AG20443 (cell line): ENCODE data around the gene RRAGD.
A peak's percentile ranks its signal among the peaks of the same experiment; 100 is the strongest.
"Not testable (repeated sequence)": the region's sequence is repeated elsewhere in the genome, so short reads cannot be mapped to it uniquely, and the experiment has no call there.

Experiments used
- DNase-seq: peaks from one replicate; pipeline ENCODE4 v3.0.0; 2012; ENCODE audit warnings: low spot score, mixed read lengths

The RRAGD gene

GRCh38 chr6:89411145-89412070 lies 665 bp downstream of the RRAGD start:
- DNase-seq, result peak; percentile 56

DNA sequence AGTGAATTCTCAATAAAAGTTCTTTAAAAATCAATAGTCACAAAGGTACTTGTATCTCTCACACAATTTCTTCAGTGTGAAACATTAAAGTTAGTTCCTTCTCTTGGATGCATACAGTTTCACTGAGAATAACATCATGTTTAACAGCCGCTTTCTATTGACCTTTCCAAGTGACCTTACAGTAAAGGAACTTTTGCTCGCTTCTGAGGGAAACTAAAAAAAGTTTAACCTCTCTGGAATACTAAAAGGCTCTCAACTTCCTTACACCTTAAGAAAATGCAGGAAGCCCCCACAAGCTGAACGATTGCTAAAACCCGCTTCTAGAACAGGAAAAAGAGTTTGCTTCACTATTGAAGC lies 1.3 kb downstream of the RRAGD start:
- DNase-seq, result no peak

DNA sequence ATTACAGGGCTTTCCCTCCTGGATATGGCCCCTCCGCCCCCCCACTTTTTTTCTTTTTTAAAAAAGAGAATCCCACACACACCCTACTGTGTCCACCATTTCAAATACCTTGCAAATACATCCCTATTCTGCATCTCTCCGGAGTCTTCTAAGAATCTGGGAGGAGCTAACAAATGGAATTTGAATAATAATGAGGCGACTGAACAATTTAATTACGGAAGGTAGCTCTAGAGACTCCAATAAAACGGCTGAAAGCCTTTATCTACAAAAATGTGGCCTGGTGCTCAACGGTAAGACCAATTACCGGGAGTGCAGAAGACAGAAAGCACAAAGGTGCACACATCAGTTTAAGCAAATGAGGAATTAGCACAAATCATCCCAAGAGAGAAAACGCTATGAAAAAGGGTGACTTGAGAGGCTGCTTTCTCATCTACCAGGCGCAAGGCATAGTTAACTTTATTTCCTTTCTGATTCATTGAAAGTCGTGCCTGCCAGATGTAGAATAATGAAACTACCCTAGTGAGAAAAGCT lies 1.8 kb downstream of the RRAGD start:
- no peak for DNase-seq

- no peak for DNase-seq
Measured at GRCh38 chr6:89409461-89410035, 2.5 kb downstream of the RRAGD start.

DNA sequence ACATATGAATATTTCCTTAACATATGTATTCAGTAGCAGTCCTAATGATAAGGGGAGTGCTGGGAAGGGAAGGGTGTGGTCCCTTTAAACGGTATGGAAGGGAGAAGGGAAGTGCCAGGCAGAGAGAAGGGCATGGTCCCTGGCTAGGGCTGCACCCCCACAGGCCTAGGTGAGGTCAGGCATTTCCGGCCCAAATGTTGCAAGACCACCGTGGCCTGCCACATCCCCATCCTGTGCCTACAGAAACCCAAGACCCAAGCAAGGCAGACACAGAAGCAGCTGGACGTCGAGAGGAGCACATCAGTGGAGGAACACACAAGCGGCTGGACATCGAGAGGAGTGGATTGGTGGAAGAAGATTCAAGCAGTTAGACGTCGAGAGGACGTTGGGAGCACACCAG lies 5.9 kb downstream of the RRAGD start:
- DNase-seq, result no peak

DNA sequence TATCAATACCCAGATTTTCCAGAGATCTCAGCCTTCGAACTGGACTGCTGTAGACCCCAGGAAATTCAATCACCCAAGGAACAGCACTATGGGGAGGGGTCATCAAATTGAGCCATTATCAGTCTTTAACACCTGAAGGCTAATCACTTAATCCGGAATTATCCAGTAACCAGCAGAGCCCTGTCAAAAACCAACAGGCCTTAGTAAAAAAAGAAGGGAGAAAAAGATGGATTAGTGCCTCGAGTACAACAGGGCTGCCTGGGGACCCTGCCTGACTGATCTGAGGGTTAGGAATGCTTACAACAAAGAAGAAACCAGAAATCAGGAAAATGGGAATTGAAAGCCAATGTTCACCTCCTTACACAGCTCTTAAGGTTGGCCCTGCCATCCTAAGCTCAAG lies 7.6 kb downstream of the RRAGD start:
- no peak for DNase-seq

DNA sequence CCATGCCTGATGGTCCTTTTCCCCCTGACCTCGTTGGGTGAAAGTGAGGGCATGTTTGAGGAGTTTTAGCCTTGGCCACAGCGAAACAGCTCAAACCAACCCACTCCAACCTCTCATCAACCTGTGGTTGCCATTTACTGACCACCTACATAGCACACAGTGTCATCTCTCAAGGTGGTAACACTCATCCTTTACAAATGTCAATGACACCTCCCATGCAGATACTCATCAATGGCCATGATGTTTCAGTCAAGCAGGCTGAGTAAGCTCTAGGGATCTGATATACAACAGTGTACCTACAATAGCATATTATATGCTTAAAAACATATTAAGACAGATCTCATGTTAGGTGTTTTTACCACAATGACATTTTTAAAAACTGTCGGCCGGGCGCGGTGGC lies 9.3 kb downstream of the RRAGD start:
- DNase-seq, result no peak

DNA sequence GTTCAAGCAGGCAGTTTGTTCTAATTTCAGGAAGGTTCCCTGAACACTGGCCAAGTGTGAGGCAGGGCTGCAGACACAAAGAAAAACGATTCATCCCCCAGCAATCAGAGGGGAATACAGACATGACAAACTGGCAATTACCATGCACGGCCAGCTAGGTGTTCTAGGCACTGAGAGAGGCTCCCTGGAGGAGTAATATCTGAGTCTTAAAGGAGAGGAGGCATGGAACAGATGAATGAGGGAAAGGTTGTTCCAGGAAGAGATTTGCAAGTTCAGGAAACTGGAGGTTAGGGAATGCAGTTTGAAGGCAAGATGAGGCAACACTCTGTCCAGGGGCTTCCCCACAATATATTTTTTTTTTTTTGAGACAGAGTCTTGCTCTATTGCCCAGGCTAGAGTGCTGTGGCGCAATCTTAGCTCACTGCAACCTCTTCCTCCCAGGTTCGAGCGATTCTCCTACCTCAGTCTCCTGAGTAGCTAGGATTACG lies 11.1 kb downstream of the RRAGD start:
- DNase-seq, result no peak

DNA sequence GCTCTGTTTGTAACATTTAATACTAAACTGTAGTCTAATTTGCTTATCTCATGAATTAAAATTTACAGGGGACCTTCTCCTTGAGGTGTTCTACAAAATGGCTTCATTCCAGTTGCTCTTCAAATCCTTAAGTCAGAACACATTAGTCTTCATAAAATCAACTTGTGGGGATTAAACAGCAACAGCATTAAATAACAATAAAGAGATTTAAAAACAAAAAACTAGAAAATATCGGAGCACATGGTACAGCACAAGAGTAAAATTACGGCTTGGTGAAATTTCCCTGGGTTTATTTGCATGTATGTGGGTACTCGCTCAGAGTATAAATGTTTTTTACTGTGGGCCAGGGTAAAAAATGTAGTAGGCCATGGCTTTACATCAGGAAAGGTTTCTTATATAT lies 12.0 kb downstream of the RRAGD start:
- DNase-seq, result no peak

- DNase-seq, result no peak
Measured at GRCh38 chr6:89398762-89399525, 13.1 kb downstream of the RRAGD start.

DNA sequence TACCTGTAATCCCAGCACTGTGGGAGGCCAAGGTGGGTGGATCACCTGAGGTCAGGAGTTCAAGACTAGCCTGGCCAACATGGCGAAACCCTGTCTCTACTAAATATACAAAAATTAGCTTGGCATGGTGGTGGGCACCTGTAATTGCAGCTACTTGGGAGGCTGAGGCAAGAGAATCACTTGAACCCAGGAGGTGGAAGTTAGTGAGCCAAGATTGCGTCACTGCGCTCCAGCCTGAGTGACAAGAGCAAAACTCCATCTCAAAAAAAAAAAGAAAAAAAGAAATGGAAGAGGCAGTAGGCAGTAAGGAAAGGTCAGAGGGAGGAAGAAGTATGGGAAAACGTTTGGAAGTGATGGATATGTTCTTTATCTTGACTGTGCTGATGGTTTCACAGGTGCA lies 14.2 kb downstream of the RRAGD start:
- not testable (repeated sequence) for DNase-seq

DNA sequence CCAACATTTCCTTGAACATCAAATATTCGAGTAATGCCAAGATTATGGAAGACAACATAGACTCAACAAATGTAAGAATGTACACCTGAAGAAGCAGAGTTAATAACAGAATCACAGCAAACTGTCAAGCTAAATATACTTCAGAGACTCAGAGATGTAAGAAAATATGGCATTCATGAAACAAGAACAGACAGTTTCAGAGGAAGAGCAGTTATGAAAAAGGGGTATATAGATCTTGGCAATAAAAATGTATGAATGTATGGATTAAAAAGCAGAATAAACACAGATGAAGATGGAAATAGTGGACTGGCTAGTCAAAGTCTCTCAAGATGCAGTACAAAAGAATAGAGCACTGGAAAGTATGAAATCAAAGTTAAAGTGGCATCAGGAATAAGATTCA lies 18.4 kb downstream of the RRAGD start:
- no peak for DNase-seq

DNA sequence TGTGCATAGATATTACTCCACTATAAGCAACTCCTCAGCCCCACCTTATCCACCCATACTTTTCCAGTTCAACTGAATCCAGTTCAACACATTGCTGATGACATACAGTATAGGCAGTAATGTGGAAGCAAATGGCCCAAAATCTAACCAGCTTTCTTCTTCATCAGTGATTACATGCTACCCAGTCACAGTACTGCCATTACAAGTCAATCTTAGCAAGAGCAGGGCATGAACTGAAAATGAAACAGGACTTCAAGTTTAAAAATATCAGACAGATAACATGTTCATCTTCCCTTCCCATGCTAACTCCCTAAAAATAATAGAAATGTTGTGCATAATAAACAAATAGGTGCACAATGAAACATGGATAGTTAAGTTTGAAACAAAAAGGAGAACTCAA lies 19.2 kb downstream of the RRAGD start:
- no peak for DNase-seq

DNA sequence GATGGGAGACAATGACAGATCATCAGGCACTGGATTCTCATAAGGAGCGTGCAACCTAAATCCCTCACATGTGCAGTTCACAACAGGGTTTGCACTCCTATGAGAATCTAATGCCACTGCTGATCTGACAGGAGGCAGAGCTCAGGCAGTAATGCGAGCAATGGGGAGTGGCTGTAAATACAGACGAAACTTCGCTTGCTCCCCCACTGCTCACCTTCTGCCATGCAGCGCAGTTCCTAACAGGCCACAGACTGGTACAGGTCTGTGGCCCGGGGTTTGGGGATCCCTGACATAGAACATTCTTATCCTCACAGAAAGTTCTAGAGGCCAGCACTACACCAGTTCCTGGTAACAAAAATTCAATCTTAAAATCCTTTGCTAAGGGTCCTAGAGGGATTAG lies 23.2 kb downstream of the RRAGD start:
- DNase-seq, result no peak

DNA sequence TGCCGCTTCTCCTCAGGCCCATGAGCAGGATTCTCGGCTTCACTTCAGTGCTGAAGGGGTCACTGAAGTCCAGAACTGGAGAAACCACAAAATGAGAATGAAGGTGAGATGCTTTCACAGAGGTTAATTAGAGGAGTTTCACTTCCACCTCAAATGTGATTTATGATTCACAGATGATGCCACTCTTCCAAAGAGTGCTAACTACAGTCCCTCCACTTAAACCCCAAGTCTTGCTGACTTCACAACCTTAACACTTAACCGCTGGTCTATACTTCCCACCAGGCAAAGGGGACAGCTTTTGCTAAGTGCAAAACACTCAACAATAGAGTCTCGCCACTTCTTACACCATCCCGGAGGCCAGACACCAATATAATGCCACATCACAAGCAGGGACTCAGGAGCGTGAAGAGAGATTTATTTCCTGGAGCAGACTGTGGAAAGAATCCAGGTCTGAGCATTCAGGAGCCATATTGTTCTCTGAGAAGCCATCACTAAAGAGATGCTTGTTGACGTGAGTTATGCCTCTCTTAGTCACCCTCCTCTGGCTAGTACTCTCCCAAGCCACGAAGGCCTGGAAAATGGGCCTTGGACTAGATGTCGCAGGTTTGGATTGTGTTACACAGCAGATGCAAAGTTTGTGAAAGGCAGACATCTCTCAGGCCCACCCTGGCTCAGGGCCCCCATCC lies 24.4 kb downstream of the RRAGD start:
- no peak for DNase-seq

GRCh38 chr6:89386917-89387491 lies 25.1 kb downstream of the RRAGD start:
- no peak for DNase-seq

DNA sequence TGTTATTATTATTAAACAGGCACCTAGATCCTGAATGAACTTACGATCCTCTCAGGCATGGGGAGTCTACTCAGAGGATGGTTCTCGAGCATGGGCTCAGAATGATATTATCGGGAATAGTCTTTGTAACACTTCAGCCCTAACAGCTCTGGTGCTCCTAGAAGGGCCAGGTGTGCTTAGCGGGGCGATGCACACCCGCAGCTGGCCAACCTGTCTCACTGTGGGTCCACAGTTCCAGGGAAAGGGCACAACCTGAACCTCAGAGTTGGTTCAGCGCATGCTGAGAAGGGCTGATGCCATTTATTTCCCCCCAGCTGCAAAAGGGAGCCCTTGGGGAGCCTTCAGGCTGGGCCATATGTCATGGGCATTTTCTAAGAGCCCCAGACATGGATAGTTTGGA lies 26.2 kb downstream of the RRAGD start:
- no peak for DNase-seq

DNA sequence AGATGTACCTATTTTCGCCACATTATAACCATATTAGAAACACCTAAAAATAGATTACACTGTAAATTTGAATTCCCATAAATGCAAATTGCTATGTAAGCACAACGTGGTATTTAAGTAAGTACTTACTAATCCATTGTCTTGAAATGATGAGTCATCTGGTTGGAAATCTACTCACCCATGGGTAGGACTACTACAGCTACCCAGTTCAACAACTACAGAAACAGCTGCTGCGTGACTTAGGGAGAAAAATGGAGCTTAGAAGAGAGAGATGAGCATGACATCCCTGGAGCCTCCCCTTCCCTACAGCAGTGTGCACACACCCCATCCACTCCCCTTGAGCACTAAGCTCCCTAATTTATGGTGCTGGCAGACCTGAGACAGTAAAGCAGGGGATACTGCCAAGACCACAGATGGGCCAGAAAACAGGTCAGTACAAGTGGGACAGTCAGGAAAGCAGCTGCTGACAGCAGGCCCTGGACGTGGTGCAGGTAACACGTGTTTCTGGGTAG lies 26.9 kb downstream of the RRAGD start:
- no peak for DNase-seq

DNA sequence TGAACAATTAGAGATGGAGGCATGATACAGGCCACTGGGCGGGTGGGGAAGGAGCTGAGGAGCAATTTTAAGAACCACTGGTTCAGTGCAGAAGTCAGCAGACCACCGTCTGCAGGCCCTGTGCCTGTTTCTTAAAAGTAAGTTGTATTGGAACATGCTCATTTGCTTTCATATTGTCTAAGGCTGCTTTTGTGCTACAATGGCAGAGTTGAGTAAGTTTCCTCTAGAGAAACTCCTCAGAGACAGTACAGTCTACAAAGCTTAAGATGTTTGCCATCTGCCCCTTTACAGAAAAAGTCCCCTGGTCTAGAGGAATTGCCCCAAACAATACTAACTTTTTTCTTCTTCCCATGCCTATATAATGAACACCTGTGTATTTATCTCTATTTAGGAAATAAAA lies 31.0 kb downstream of the RRAGD start:
- no peak for DNase-seq

DNA sequence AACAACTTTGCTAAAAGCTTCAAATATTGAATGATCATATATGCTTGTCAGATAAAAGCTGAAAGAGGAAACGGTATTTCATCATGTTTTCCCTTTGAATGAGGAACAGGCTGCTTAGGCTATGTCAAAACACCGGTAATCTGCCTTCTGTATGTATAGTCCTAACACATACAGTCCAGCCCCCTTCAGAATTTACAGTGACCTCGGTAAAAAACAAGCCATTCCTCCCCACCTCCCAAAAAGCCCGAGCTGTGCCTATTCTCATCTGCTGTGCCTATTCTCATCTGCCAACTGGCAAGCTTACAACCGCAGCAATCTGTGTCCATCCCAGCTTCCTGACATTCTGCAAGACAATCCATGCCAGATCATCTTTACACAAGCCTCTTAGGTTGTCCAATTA lies 32.8 kb downstream of the RRAGD start:
- no peak for DNase-seq

GRCh38 chr6:89378628-89379027 lies 33.4 kb downstream of the RRAGD start:
- no peak for DNase-seq
